GM21717 (cell line): ENCODE measurements around the gene TNKS1BP1.
"Not testable (repeated sequence)": the region's sequence is repeated elsewhere in the genome, so short reads cannot be mapped to it uniquely, and the experiment has no call there.

Experiments
- ATAC-seq: cut with Tn5 transposase; IDR thresholded peaks from one replicate; pipeline ENCODE4 v1.9.1; 2021; ENCODE audit warnings: mild to moderate bottlenecking, moderate library complexity; ENCODE audit not compliant: unreplicated experiment

The TNKS1BP1 gene, protein sequence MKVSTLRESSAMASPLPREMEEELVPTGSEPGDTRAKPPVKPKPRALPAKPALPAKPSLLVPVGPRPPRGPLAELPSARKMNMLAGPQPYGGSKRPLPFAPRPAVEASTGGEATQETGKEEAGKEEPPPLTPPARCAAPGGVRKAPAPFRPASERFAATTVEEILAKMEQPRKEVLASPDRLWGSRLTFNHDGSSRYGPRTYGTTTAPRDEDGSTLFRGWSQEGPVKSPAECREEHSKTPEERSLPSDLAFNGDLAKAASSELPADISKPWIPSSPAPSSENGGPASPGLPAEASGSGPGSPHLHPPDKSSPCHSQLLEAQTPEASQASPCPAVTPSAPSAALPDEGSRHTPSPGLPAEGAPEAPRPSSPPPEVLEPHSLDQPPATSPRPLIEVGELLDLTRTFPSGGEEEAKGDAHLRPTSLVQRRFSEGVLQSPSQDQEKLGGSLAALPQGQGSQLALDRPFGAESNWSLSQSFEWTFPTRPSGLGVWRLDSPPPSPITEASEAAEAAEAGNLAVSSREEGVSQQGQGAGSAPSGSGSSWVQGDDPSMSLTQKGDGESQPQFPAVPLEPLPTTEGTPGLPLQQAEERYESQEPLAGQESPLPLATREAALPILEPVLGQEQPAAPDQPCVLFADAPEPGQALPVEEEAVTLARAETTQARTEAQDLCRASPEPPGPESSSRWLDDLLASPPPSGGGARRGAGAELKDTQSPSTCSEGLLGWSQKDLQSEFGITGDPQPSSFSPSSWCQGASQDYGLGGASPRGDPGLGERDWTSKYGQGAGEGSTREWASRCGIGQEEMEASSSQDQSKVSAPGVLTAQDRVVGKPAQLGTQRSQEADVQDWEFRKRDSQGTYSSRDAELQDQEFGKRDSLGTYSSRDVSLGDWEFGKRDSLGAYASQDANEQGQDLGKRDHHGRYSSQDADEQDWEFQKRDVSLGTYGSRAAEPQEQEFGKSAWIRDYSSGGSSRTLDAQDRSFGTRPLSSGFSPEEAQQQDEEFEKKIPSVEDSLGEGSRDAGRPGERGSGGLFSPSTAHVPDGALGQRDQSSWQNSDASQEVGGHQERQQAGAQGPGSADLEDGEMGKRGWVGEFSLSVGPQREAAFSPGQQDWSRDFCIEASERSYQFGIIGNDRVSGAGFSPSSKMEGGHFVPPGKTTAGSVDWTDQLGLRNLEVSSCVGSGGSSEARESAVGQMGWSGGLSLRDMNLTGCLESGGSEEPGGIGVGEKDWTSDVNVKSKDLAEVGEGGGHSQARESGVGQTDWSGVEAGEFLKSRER (N-terminal part only)

DNA sequence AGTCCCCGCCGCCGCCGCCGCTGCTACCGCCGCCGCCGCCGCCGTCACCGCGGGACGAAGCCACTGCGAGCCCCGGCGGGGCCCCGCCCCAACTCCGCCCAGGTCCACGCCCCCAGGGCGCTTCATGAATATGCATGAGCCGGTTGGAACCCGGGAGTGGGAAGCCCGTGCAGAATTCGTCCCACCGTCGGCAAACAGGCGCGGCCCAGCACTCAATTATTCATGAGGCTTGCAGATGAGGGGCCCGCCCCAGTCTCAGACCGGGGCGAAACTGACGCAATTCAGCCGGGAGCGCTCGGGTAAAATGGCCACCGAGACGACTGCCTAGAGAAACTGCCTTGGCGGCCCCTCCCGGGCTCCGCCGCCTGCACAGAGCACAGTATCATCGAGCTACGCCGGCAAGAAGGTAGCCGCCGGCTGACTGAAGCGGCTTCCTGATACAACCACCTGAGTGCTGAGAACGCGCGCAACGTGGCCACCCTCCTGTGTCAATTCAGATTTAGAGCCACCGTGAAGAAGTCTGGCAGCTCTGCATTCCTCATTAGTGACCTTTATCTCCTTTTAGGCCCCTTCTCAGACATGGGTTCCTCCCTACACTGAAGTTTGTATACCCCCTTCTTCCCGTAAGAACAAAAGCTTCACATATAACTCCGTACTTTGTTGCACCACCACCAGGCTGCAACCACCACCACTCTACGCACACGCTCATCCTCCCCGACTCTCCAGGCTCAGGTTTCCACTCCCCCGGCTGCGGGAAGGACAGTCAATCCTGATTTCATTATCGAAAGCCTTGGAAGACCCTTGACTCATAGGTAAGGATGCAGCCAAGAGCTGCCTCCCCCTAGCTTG is at the start of gene TNKS1BP1:
Gene TNKS1BP1 (minus strand): TSS at position 67 of the 849 bp plus-strand sequence. CDS start 3,067 bp downstream, outside the sequence.
- peak; percentile 92 for ATAC-seq

DNA sequence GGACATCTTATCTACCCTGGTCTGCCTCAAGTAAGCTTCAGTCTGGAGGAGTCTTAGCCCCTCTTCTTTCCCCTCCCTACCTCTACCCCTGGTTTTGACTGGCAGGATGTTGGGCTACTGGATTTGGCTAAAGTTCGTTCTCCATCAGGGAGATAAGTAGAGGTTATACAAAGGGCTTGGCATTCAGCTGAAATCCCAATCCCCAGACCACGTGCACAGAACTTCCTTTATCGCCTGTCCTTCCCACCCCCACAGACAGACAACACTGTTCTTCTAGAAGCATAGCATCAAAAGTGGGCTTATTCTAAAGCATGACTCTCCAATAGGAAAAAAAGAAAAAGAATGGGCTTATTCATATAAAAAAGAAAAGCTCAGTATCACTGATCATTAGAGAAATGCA is 48.4 kb upstream of the TNKS1BP1 start:
- no peak for ATAC-seq

DNA sequence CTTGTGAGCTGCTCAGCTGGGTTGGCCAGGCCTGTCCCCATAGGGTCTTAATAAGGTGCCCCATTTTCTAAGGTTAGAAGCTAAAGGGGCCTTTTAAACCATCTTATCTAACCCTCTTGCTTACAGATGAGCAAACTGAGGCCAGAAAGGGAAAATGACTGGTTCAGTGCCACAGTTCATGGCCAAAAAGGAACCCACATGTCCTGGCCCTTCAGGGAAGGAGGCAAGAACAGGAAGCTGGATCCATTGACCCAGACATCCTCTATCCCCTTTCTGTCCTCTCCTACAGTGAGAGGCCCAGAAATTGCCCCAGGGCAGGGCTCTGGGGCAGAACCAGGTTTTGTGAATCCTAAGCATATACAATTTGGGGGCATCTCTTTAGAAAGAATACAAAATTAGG is 46.2 kb upstream of the TNKS1BP1 start:
- no peak for ATAC-seq

DNA sequence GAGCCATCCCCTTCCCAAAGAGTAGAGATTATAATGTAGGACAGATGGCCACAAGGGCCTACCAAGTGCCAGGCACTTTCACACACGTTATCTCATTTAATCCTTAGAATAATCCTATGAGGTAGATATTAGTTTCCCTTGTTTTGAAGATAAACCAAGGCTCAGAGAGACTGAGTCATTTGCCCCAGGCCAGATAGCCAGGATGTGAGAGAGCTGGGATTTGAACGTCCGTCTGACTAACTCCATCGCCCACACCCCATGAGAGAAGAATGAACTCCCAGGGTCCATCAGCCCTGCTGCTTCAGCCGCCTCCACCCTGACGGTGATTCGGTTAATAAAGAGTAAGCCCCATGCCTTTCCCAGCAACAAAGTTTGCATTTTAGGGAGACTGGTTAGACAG is 45.5 kb upstream of the TNKS1BP1 start:
- ATAC-seq: no peak

DNA sequence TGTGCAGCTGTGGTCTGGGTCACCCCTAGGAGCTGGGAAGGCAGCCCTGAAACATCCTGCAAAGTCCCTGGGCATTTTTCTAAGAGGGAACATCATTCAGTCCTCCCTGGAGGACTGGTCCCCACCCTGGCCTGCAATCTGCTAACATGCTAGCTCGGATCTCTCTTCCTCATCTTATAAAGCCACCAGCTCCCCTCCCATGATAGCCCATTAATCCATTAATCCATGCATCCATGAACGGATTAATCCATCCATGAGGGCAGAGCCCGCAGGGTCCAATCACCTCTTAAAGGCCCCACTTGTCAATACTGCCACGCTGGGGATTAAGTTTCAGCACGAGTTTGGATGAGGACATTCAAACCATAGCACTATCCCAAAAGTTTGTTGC is 44.1 kb upstream of the TNKS1BP1 start:
- no peak for ATAC-seq

DNA sequence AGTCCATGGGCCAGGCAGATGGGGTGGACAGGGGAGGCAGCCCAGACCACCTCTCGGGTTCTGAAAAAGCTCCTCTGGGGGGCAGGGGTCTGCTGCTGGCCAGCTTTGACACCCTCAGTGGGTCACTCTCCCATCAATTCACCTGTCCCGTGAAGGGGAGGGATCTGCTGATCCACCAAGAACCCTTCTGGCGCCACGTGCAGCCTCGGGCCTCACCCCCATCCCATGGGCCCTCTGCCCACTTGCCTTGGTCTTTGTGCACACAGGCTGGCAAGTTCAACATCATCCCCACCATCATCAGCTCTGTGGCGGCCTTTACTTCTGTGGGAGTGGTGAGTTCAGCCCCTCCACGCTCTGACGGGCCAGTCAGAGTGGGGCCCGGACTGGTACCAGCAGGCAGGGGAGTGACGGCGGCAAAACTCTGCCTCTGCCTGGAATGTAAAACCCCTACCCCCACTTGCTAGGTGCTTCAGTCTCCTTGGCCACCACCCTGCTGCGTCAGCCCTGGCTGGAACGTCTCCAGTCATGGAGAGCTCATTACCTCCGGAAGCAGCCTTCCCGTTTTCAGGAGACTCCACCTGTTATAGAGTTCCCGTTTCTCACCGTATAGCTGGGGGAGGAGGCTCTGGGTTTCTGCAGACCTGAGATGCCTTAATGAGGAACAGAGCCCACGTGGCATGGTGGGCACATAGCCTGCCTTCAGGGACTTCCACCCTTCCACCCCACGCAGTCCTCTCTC is 43.5 kb upstream of the TNKS1BP1 start:
- ATAC-seq: no peak

DNA sequence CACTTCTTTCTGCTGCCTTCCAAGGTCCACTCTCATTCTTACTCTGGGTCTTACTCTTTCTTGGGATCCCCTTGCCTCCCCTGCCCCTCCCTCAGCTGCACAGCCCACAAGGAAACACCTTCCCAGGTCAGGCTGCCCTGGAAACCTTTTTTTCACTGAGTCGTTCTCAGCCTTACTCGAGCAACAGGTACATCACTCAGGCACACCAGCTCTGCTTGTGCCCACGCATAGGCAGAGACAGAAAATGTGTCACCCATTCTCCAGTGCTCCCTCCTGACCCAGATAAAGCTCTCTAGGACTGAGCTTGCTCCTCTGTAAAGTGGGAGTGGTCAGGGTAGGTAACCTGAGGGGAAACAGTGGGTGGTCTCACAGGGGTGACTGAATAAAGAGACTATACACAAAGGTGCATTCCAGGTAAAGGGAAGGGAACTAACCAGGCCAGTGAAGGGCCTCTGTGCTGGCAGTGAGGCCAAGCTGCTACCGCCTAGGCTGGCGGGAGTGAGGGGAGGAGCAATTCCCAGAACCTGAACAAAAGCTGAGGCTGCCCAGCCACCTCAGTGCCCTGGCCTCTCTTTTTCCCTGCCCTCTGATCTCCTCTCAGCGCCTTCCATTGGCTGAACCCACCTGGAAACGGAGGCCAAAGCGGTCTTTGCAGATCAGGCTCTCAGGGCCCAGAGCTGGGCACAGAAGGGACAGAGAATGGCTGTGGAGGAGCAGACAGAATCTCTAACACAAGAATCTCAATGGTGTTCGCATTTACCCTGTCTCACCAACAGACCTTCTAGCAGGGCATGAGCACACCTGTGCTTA is 40.3 kb upstream of the TNKS1BP1 start:
- ATAC-seq: no peak

DNA sequence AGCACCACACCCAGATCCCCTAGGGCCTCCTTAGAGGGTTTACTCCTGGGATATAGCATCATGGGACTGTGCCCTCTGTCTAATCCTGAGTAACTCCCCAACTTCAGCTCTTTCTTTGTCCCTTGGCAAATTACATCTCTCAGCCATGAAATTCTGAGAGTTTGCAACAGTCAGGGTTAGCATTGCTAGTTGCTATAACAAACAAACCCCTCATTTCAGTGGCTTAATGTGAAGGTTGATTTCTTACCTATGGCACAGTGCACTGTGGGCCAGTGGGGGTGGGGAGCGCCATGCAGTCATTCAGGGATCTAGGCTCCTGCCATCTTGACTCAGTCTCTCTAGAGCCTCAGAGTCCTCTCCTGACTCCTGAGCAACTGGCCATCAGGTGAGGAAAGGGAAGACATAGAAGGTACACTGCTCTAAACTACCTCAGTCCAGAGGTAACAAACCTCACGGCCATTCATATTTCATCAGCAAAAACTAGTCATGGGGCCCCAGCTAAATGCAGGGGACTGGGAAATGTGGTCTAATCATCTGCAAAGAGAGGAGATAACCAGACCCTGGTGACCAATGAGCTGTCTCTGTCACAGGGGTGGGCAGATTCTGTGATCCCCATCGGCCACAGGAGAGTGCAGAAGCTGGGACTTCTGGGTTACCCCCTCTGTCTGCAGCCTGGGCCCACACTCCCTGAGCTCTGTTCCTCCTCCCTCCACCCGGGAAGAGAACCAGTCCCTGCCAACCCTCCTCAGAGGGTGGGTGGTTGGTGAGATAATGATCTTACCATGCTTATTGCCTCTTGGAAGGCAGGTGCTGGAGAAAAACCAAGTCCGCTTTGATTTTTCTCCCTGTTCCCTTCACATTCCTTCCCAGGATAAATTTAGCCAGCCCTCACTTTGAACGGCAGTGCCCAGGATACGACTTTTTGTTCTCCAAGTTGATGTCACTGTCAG is 38.7 kb upstream of the TNKS1BP1 start:
- ATAC-seq: no peak

DNA sequence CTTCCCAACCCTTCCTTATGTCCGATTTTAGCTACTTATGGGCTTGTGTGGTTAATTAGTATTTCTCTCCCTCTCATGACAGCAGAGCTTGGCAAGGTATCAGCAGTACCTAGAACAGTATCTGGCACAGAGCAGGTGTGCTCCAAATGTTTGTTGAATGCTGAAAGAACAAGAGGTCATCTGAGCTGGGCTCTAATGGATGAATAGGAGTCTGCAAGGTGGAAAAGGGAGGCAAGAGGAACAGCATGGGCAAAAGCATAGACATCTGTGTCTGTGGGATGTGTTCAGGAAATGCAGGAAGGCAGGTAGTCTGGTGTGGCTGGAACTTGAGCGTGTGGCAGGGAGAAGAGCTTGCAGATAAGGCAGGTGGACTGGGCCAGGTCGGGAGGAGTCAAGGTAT is 37.2 kb upstream of the TNKS1BP1 start:
- ATAC-seq: no peak

DNA sequence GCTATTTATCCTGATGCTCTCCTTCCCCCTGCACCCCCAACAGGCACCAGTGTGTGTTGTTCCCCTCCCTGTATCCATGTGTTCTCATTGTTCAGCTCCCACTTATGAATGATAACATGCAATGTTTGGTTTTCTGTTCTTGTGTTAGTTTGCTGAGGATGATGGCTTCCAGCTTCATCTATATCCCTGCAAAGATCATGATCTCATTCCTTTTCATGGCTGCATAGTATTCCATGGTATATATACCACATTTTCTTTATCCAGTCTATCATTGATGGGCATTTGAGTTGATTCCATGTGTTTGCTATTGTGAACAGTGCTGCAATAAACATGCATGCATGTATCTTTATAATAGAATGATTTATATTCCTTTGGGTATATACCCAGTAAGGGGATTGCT is 36.7 kb upstream of the TNKS1BP1 start:
- ATAC-seq: not testable (repeated sequence)

DNA sequence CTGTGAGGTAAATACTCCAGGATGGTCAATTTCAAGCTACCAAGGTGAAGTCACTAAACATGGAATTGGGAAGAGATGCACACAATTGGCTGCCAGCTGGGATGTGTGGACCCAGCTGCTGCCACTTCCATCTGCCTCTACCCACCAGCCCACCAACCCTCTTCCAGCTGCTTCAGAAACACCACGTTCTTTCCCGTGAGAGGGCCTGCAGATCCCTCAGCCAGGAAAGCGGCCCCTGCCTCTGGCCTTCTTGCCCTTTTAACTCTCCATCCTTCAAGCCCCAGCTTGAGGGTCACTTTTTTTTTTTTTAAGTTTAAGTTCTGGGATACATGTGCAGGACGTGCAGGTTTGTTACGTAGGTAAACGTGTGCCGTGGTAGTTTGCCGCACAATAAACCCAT is 36.2 kb upstream of the TNKS1BP1 start:
- no peak for ATAC-seq

DNA sequence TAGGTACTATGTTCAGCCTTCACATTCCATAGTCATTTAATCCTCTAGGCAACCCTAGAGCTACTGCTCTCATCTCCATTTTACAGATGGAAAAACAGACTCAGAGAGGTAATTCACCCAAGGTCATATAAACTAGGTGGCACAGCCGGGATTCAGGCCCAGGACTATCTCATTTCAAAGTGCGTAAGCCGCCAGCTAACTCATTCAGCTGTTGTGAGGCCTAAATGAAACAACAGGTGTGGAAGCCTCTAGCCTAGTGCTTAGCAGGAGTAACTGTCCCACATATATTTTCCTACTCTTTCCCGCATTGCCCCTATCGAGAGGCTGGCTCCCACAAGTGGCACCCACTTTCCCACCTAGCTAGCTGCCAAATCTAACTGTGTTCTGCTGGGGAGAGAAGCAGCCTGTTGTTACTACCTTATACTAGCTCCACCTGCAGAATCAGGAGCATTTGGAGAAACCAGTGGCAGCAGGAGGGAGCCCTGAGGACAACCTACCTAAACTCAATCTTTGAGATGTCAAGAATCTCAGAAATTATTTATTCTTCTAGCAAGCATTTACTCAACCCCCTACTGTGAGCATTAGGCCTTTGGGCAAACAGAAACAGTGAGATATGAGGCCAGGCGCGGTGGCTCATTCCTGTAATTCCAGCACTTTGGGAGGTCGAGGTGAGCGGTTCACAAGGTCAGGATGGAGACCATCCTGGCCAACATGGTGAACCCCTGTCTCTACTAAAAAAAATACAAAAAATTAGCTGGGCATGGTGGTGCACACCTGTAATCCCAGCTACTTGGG is 35.3 kb upstream of the TNKS1BP1 start:
- no peak for ATAC-seq

DNA sequence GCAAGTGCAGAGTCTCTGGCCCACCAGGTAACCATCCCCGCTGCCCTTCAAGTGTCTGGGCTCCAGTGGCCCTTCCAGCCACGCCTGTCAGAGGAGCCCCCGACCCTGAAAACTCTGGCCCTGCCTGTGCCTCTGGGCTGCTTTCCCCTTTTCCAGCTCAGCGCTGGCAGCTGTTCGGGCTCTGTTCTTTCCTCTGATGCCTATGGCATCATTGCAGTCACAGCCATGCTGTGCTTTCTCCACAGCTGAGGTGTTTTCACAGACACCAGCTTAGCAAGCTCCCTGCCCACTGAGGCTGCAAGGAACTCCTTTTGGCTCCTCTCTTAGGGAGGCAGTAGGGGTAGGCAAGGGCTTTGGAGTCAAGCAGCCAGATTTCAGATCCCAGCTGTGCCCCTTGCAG is 34.6 kb upstream of the TNKS1BP1 start:
- no peak for ATAC-seq

DNA sequence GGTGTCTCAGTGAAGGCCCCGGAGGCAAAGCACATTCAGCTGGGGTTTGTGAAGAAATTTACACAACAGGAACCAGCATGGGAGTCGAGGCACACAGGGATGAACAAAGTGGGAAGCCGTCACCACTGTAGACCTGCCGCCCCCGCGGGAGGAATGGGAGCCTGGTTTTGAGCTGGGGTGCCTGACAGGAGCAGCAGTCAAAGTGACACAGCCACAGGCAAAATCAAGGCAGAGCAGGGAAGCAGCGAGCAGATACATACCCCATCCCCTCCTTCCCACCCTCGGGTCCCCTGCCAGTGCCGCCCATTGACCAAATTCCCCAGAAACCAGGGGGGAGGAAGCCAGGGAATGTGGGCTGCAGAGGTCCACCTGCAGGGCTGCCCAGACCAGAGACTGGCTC is 34.2 kb upstream of the TNKS1BP1 start:
- no peak for ATAC-seq

DNA sequence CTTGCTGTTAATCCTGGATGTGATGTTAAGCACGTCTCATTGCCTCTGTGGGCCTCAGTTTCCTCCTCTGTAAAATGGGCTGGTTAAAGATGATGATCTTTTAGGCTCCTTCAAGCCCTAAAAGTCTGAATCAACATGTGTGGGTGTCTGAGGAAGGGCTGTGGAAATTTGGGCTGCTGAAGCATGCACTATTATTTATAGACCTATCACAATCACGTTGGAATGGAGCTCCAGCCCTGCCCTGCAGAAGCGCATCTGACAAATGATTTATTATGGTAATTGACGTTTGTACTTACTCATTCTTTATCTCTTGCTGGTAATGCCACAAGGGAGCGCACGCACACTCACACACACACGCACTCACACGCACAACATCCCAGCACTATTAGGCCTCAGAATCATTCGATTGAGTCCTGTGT is 33.8 kb upstream of the TNKS1BP1 start:
- no peak for ATAC-seq

DNA sequence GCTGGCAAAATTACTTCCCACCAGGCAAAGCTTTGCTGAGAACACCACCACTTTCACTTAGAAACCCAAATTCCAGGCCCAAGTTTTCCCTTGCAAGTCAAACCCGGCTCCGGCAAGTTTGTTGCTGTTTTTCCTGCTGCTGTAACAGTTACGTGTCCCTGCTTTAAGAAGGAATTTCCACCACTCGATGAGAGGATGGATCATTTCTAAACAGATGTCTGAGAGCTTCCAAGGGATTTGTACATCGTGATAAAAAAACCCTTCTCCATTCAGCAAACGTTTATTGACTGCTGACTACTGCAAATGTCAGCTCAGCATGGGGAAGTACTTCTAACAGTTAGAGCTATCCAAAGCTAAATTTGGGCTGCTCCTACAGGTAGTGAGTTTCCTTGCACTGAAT is 33.1 kb upstream of the TNKS1BP1 start:
- no peak for ATAC-seq

DNA sequence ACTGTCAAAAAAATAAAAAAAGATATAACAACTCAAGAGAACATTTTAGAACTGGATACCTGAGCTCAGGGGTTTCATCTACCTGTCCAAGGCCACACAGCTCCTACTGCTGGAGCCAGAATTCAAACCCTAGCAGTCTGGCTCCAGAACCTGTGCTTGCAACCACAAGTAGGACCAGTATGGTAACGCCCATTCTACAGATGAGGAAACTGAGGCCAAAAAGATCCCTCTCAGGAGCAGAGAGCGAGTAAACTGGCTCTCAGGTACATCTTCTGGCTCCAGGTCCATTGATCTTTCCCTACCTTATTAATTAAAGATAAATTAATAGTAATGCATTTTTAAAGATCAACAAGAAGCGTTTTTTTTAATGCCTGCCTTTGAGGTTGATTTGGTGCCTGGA is 32.6 kb upstream of the TNKS1BP1 start:
- ATAC-seq: no peak
